H9 (cell line): ENCODE measurements around the gene C17orf107. TPM values are rescaled to one million over a fixed set of nuclear protein-coding genes. Genes with fewer than 3 reads are reported as not detected.
A peak's percentile ranks its signal among the peaks of the same experiment; 100 is the strongest.

Source experiments
- DNase-seq: peaks from one replicate; pipeline ENCODE4 v3.0.0-alpha.2; 2017
- H2AFZ ChIP-seq: one replicate; pipeline ENCODE4 v1.6.1; 2013; ENCODE audit warnings: mild to moderate bottlenecking, low read length, control low read depth, moderate library complexity
- H2AK5ac ChIP-seq: 2 replicates; pipeline ENCODE4 v1.6.1; 2013; ENCODE audit warnings: low read length, control low read depth, mixed read lengths; ENCODE audit not compliant: insufficient read length
- H2BK120ac ChIP-seq: one replicate; pipeline ENCODE4 v1.6.1; 2013; ENCODE audit warnings: low read depth, mild to moderate bottlenecking, low read length, control low read depth, inconsistent platforms; ENCODE audit not compliant: poor library complexity, severe bottlenecking
- H2BK12ac ChIP-seq: 2 replicates; pipeline ENCODE4 v1.6.1; 2013; ENCODE audit warnings: low read length, control low read depth, mixed read lengths, low read depth; ENCODE audit not compliant: insufficient read length
- H2BK15ac ChIP-seq: 2 replicates; pipeline ENCODE4 v1.6.1; 2013; ENCODE audit warnings: low read depth, low read length, control low read depth
- H2BK20ac ChIP-seq: one replicate; pipeline ENCODE4 v1.6.1; 2013; ENCODE audit warnings: low read depth, mild to moderate bottlenecking, low read length, control low read depth, inconsistent platforms; ENCODE audit not compliant: poor library complexity, severe bottlenecking
- H2BK5ac ChIP-seq: 2 replicates; pipeline ENCODE4 v1.6.1; 2013; ENCODE audit warnings: low read length, control low read depth, mixed read lengths; ENCODE audit not compliant: insufficient read length
- H3K14ac ChIP-seq: 2 replicates; pipeline ENCODE4 v1.6.1; 2013; ENCODE audit warnings: low read length, control low read depth; ENCODE audit not compliant: insufficient read depth
- H3K18ac ChIP-seq: 2 replicates; pipeline ENCODE4 v1.6.1; 2013; ENCODE audit warnings: low read depth, mild to moderate bottlenecking, mixed read lengths, low read length, control low read depth; ENCODE audit not compliant: insufficient read length
- H3K23ac ChIP-seq: 2 replicates; pipeline ENCODE4 v1.6.1; 2013; ENCODE audit warnings: low read length, control low read depth, mixed read lengths, low read depth; ENCODE audit not compliant: insufficient read length
- H3K23me2 ChIP-seq: 2 replicates; pipeline ENCODE4 v1.6.1; 2013; ENCODE audit warnings: low read depth, mild to moderate bottlenecking, mixed read lengths, low read length, control low read depth; ENCODE audit not compliant: insufficient read length, poor library complexity, severe bottlenecking
- H3K27ac ChIP-seq: 2 replicates; pipeline ENCODE4 v1.5.1; 2013; ENCODE audit warnings: low read length, control low read depth, mixed read lengths, low read depth; ENCODE audit not compliant: insufficient read length
- H3K27me3 ChIP-seq: 2 replicates; pipeline ENCODE4 v1.6.1; 2013; ENCODE audit warnings: low read length, control low read depth, inconsistent platforms; ENCODE audit not compliant: insufficient read depth
- H3K4ac ChIP-seq: 2 replicates; pipeline ENCODE4 v1.6.1; 2013; ENCODE audit warnings: low read depth, mild to moderate bottlenecking, control low read depth, inconsistent platforms, low read length, moderate library complexity
- H3K4me1 ChIP-seq: 2 replicates; pipeline ENCODE4 v1.6.1; 2013; ENCODE audit warnings: low read length, control low read depth, inconsistent platforms; ENCODE audit not compliant: insufficient read depth
- H3K4me2 ChIP-seq: 2 replicates; pipeline ENCODE4 v1.6.1; 2013; ENCODE audit warnings: low read length, control low read depth, mixed read lengths; ENCODE audit not compliant: insufficient read length, insufficient read depth
- H3K56ac ChIP-seq: 2 replicates; pipeline ENCODE4 v1.6.1; 2013; ENCODE audit warnings: low read depth, mild to moderate bottlenecking, mixed read lengths, low read length, control low read depth; ENCODE audit not compliant: insufficient read length
- H3K79me1 ChIP-seq: 2 replicates; pipeline ENCODE4 v1.6.1; 2013; ENCODE audit warnings: low read depth, mild to moderate bottlenecking, moderate library complexity, low read length, control low read depth, inconsistent platforms; ENCODE audit not compliant: insufficient read depth, poor library complexity, severe bottlenecking
- H3K79me2 ChIP-seq: 2 replicates; pipeline ENCODE4 v1.6.1; 2013; ENCODE audit warnings: low read length, control low read depth, inconsistent platforms; ENCODE audit not compliant: insufficient read depth
- H3K9ac ChIP-seq: 2 replicates; pipeline ENCODE4 v1.6.1; 2013; ENCODE audit warnings: low read length, control low read depth, mixed read lengths; ENCODE audit not compliant: insufficient read length; ENCODE audit errors: extremely low read depth
- H3K9me3 ChIP-seq: one replicate; pipeline ENCODE4 v1.6.1; 2013; ENCODE audit warnings: low read depth, low read length, inconsistent platforms; ENCODE audit not compliant: control insufficient read depth
- H3T11ph ChIP-seq: one replicate; pipeline ENCODE4 v1.6.1; 2013; ENCODE audit warnings: mild to moderate bottlenecking, low read length, control low read depth, inconsistent platforms
- H4K20me1 ChIP-seq: one replicate; pipeline ENCODE4 v1.6.1; 2013; ENCODE audit not compliant: control insufficient read depth, insufficient read length, insufficient read depth
- H4K5ac ChIP-seq: 2 replicates; pipeline ENCODE4 v1.6.1; 2013; ENCODE audit warnings: low read depth, mild to moderate bottlenecking, mixed read lengths, low read length, control low read depth; ENCODE audit not compliant: insufficient read length
- H4K8ac ChIP-seq: replicated peaks from 2 replicates; pipeline ENCODE4 v1.6.1; 2013; ENCODE audit warnings: low read length, control low read depth, mixed read lengths, low read depth; ENCODE audit not compliant: insufficient read length
- H4K91ac ChIP-seq: 2 replicates; pipeline ENCODE4 v1.6.1; 2013; ENCODE audit warnings: low read depth, mild to moderate bottlenecking, moderate library complexity, mixed read lengths, low read length, control low read depth; ENCODE audit not compliant: insufficient read length
- H3K27ac Mint-ChIP-seq, 3 experiments: 2 replicates in 2 of 3; 3 replicates in 1 of 3; pipeline ENCODE4 v1.8.0; 2020 to 2021; ENCODE audit warnings: mixed read lengths in 3 of 3, mild to moderate bottlenecking in 1 of 3, moderate library complexity in 1 of 3
- H3K27me3 Mint-ChIP-seq: 2 replicates; pipeline ENCODE4 v1.8.0; 2021; ENCODE audit warnings: low read depth, mild to moderate bottlenecking, moderate library complexity, mixed read lengths
- H3K36me3 Mint-ChIP-seq, 3 experiments: 2 replicates in 2 of 3; 3 replicates in 1 of 3; pipeline ENCODE4 v1.8.0; 2020 to 2021; ENCODE audit warnings: low read depth in 3 of 3, mixed read lengths in 3 of 3; ENCODE audit not compliant: insufficient read depth in 1 of 3
- H3K4me1 Mint-ChIP-seq, 2 experiments: 2 replicates each; pipeline ENCODE4 v1.8.0; 2020; ENCODE audit warnings: mixed read lengths in 2 of 2
- H3K4me3 Mint-ChIP-seq, 2 experiments: 2 replicates in 1 of 2; 3 replicates in 1 of 2; pipeline ENCODE4 v1.8.0; 2020 to 2021; ENCODE audit warnings: mild to moderate bottlenecking in 2 of 2, mixed read lengths in 2 of 2, moderate library complexity in 1 of 2
- H3K9me3 Mint-ChIP-seq, 2 experiments: 2 replicates in 1 of 2; 3 replicates in 1 of 2; pipeline ENCODE4 v1.8.0; 2020; ENCODE audit warnings: mild to moderate bottlenecking in 2 of 2, mixed read lengths in 2 of 2, moderate library complexity in 1 of 2
- WGBS: extraction: QIAGEN DNeasy Blood & Tissue Kit; methylation state at CpG from one replicate; pipeline ENCODE4 v1.1.7; 2013; ENCODE audit warnings: missing lambda C conversion rate, low lambda C conversion rate, mixed read lengths; ENCODE audit not compliant: insufficient read length; ENCODE audit errors: extremely low coverage; 5-methylcytosine and 5-hydroxymethylcytosine counted together
- total RNA-seq: library from RNA; stranded (reverse); gene quantifications from 2 replicates; pipeline ENCODE4 v1.2.1, GENCODE V29; 2021
- TF ChIP-seq, protein P1 (sequence below): fragments of 200-600 bp; sonication (generic); conservative IDR thresholded peaks from 3 replicates; pipeline ENCODE4 v1.8.0; 2021; ENCODE audit warnings: antibody characterized with exemption, mild to moderate bottlenecking

Gene C17orf107
- total RNA-seq, 1 experiment from 2014 or later, result 4.4 TPM

DNA sequence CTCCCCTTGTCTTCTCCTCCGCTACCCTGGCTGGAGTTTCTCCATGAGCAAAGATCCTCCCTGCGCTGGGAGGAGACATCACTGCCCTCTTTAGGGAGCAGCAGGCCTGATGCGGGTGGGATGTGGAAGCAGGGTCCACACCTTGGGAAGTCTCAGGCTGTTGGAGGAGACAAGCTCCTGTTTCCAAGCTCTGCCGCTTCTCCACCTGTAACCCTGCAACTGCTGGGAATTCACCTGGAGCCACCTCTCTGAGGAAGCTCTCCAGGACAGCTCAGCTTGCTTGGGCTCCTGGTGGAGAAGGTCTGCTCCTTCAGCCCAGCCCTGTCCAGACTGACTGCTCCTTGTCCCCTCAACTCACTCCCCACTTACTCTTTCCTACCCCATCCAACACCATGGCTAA is 14.8 kb upstream of the C17orf107 start:
- H4K91ac ChIP-seq, result no peak overlapping the region
- TF ChIP-seq, protein P1, sequence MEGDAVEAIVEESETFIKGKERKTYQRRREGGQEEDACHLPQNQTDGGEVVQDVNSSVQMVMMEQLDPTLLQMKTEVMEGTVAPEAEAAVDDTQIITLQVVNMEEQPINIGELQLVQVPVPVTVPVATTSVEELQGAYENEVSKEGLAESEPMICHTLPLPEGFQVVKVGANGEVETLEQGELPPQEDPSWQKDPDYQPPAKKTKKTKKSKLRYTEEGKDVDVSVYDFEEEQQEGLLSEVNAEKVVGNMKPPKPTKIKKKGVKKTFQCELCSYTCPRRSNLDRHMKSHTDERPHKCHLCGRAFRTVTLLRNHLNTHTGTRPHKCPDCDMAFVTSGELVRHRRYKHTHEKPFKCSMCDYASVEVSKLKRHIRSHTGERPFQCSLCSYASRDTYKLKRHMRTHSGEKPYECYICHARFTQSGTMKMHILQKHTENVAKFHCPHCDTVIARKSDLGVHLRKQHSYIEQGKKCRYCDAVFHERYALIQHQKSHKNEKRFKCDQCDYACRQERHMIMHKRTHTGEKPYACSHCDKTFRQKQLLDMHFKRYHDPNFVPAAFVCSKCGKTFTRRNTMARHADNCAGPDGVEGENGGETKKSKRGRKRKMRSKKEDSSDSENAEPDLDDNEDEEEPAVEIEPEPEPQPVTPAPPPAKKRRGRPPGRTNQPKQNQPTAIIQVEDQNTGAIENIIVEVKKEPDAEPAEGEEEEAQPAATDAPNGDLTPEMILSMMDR, result no peak
- no peaks in the 10 kb centered on the region for H3K23me2 ChIP-seq
- H3K27me3 ChIP-seq, result no peaks in the 10 kb centered on the region
- H3K27ac Mint-ChIP-seq, result peak overlapping the region in 2 of 3 experiments; percentile 59 to 62; a peak in 3 of 7 replicates
- H3K56ac ChIP-seq, result no peak overlapping the region
- no peaks in the 10 kb centered on the region for H3K79me1 ChIP-seq
- no CpG with 5 or more reads among the region's 4 CpGs for whole genome bisulfite sequencing
- H3K9me3 ChIP-seq, result no peaks in the 10 kb centered on the region
- no peak overlapping the region for H3K4ac ChIP-seq
- H4K5ac ChIP-seq, result no peak overlapping the region
- H3K9ac ChIP-seq, result no peak overlapping the region
- no peaks in the 10 kb centered on the region for H3K79me2 ChIP-seq
- no peak for DNase-seq
- no peak overlapping the region for H2AK5ac ChIP-seq
- no peaks in the 10 kb centered on the region for H3K27me3 Mint-ChIP-seq
- no peaks in the 10 kb centered on the region for H3K4me1 ChIP-seq
- no peak overlapping the region for H4K8ac ChIP-seq
- H3K36me3 Mint-ChIP-seq, result peaks cover 20 to 60% (median 41%) of the 10 kb centered on the region in 3 experiments; a peak in 6 of 7 replicates
- no peak overlapping the region for H3K27ac ChIP-seq
- H3K4me1 Mint-ChIP-seq, result peaks cover 3 to 18% of the 10 kb centered on the region in 2 experiments
- no peak overlapping the region for H3K14ac ChIP-seq
- no peak overlapping the region for H2BK20ac ChIP-seq
- H3K4me3 Mint-ChIP-seq, result no peak overlapping the region
- no peak overlapping the region for H2BK12ac ChIP-seq
- H3K9me3 Mint-ChIP-seq, result no peaks in the 10 kb centered on the region
- H3T11ph ChIP-seq, result no peak overlapping the region
- H4K20me1 ChIP-seq, result no peaks in the 10 kb centered on the region
- H2AFZ ChIP-seq, result no peak overlapping the region
- no peak overlapping the region for H2BK5ac ChIP-seq
- no peak overlapping the region for H2BK120ac ChIP-seq
- no peak overlapping the region for H3K4me2 ChIP-seq
- H3K18ac ChIP-seq, result no peak overlapping the region
- H2BK15ac ChIP-seq, result no peak overlapping the region
- no peak overlapping the region for H3K23ac ChIP-seq
